Calu3 (cell line): ENCODE measurements around the gene UBE2Q1. TPM values are rescaled to one million over a fixed set of nuclear protein-coding genes. Genes with fewer than 3 reads are reported as not detected.

ENCODE experiments used
- BruUV-seq: library from RNA; stranded (reverse); fragments of 400-500 nt; replicated peaks from 2 replicates; lab custom pipeline; 2021; lab: Mats Ljungman, UMichigan
- CTCF ChIA-PET: fragments of 300-600 bp; sonication (Branson Sonifier 250); formaldehyde crosslinking; loops from one replicate; lab custom pipeline; 2022; ENCODE audit warnings: antibody characterized with exemption; lab: Charles Lee
- DNase-seq: peaks from one replicate; pipeline ENCODE4 v3.0.0; 2022
- H3K27ac Mint-ChIP-seq: one replicate; pipeline ENCODE4 v1.8.0; 2022; ENCODE audit warnings: mixed read lengths; ENCODE audit not compliant: unreplicated experiment
- H3K27me3 Mint-ChIP-seq: one replicate; pipeline ENCODE4 v1.8.0; 2022; ENCODE audit warnings: mixed read lengths; ENCODE audit not compliant: unreplicated experiment
- H3K36me3 Mint-ChIP-seq: one replicate; pipeline ENCODE4 v1.8.0; 2022; ENCODE audit warnings: mild to moderate bottlenecking, moderate library complexity, mixed read lengths; ENCODE audit not compliant: insufficient read depth, unreplicated experiment
- H3K4me1 Mint-ChIP-seq: one replicate; pipeline ENCODE4 v1.8.0; 2022; ENCODE audit warnings: mild to moderate bottlenecking, low read depth, mixed read lengths; ENCODE audit not compliant: unreplicated experiment
- H3K4me3 Mint-ChIP-seq: one replicate; pipeline ENCODE4 v1.8.0; 2022; ENCODE audit warnings: mild to moderate bottlenecking, low read depth, moderate library complexity, mixed read lengths; ENCODE audit not compliant: unreplicated experiment
- H3K9me3 Mint-ChIP-seq: one replicate; pipeline ENCODE4 v1.8.0; 2022; ENCODE audit warnings: low read depth, mixed read lengths; ENCODE audit not compliant: unreplicated experiment
- intact Hi-C: fragments of 100-400 bp; cut with micrococcal nuclease; formaldehyde crosslinking; loops from one replicate; pipeline ENCODE4 v1.10.0; 2022; ENCODE audit not compliant: unreplicated experiment
- total RNA-seq: library from RNA; stranded (reverse); gene quantifications from 2 replicates; pipeline ENCODE4 v1.2.3, GENCODE V29; 2022
- TF ChIP-seq, protein P1 (sequence below): fragments of 200-600 bp; IDR thresholded peaks from one replicate; pipeline ENCODE4 v1.8.0; 2022; ENCODE audit warnings: antibody characterized with exemption; ENCODE audit not compliant: unreplicated experiment

Gene UBE2Q1
- total RNA-seq, 1 experiment from 2014 or later, result 96.7 TPM

GRCh38 chr1:154595621-154596020 lies 37.2 kb upstream of the UBE2Q1 start:
- Mint-ChIP-seq H3K4me3 (no peak overlapping the region), H3K36me3 (peaks cover 58% of the 10 kb centered on the region), H3K4me1 (no peaks in the 10 kb centered on the region), H3K27me3 (no peaks in the 10 kb centered on the region), H3K9me3 (no peaks in the 10 kb centered on the region), H3K27ac (no peak overlapping the region)
- BruUV-seq, result no TSS peak
- TF ChIP-seq, protein P1, sequence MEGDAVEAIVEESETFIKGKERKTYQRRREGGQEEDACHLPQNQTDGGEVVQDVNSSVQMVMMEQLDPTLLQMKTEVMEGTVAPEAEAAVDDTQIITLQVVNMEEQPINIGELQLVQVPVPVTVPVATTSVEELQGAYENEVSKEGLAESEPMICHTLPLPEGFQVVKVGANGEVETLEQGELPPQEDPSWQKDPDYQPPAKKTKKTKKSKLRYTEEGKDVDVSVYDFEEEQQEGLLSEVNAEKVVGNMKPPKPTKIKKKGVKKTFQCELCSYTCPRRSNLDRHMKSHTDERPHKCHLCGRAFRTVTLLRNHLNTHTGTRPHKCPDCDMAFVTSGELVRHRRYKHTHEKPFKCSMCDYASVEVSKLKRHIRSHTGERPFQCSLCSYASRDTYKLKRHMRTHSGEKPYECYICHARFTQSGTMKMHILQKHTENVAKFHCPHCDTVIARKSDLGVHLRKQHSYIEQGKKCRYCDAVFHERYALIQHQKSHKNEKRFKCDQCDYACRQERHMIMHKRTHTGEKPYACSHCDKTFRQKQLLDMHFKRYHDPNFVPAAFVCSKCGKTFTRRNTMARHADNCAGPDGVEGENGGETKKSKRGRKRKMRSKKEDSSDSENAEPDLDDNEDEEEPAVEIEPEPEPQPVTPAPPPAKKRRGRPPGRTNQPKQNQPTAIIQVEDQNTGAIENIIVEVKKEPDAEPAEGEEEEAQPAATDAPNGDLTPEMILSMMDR, result no peak
- DNase-seq, result no peak
- intact Hi-C loops, result no loop called here
- CTCF ChIA-PET, result interaction anchor here (0.6 kb wide), 1 partner anchor 13 kb away, joined by 3 read pairs; no protein-coding TSS in a partner anchor

- Mint-ChIP-seq H3K4me3 (no peak overlapping the region), H3K27me3 (no peaks in the 10 kb centered on the region), H3K36me3 (peaks cover 50% of the 10 kb centered on the region), H3K4me1 (no peaks in the 10 kb centered on the region), H3K9me3 (no peaks in the 10 kb centered on the region), H3K27ac (no peak overlapping the region)
- CTCF ChIA-PET, result no interaction called here
- TF ChIP-seq, protein P1, result no peak
- no peak for DNase-seq
- intact Hi-C loops, result no loop called here
- BruUV-seq, result no TSS peak
Measured at GRCh38 chr1:154594811-154595210, 36.3 kb upstream of the UBE2Q1 start.

DNA sequence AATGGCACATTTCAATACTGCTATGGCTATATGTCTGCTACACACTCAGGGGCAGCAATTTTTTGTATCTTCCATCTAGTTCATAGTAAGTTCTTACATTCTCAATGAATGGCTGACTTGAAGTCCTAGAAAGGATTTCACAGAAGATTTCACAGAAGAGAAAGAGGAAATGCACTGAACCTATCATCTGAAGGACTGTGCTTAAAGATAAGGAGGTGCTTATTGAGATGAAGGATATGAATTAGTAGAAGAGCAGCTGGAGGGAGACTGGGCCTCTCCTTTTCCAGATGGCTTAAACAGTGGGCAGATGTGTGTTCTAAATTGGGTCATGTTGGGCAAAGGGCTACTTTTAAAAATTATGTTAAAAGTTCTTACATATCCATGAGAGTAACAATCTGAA lies 34.9 kb upstream of the UBE2Q1 start:
- no TSS peak for BruUV-seq
- CTCF ChIA-PET, result no interaction called here
- H3K4me1 Mint-ChIP-seq, result no peaks in the 10 kb centered on the region
- peaks cover 58% of the 10 kb centered on the region for H3K36me3 Mint-ChIP-seq
- H3K27ac Mint-ChIP-seq, result no peak overlapping the region
- H3K27me3 Mint-ChIP-seq, result no peaks in the 10 kb centered on the region
- DNase-seq, result no peak
- no peaks in the 10 kb centered on the region for H3K9me3 Mint-ChIP-seq
- intact Hi-C loops, result no loop called here
- TF ChIP-seq, protein P1, result no peak
- no peak overlapping the region for H3K4me3 Mint-ChIP-seq

DNA sequence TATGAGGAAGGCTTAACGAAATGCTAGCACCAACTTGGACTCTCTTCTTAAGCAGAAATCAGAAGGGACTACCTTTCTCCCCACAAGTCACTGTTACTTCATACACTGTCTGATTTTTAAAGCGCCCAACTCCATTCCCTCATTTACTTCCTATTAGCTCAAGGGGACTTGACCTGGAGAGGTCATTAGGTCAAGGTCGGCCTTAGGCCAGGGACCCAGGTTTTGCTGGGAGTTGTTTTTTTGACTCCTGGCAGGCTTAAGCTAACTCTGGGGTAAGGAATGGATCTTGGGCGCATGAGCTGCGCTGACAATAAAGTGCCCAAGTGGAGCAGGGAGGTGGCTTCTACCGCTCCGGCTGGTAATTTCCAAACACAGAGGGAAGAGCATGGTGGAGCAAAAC lies 32.7 kb upstream of the UBE2Q1 start:
- Mint-ChIP-seq H3K27me3 (no peaks in the 10 kb centered on the region), H3K36me3 (peaks cover 69% of the 10 kb centered on the region), H3K27ac (no peak overlapping the region), H3K4me3 (no peak overlapping the region), H3K9me3 (no peaks in the 10 kb centered on the region), H3K4me1 (no peaks in the 10 kb centered on the region)
- DNase-seq, result no peak
- TF ChIP-seq, protein P1, result no peak
- no TSS peak for BruUV-seq
- CTCF ChIA-PET, result interaction anchor here (0.7 kb wide), 1 partner anchor 14 kb away, joined by 3 read pairs; no protein-coding TSS in a partner anchor
- intact Hi-C loops, result no loop called here
